Upper lobe of left lung (tissue), 6 donors: ENCODE data around the gene GAPDH. TPM values are rescaled to one million over a fixed set of nuclear protein-coding genes. Genes with fewer than 3 reads are reported as not detected.
A peak's percentile ranks its signal among the peaks of the same experiment; 100 is the strongest.
"Not testable (repeated sequence)": the region's sequence is repeated elsewhere in the genome, so short reads cannot be mapped to it uniquely, and the experiment has no call there.

ENCODE experiments used
- ATAC-seq, 2 donors: fragments of 200-7000 bp; cut with Tn5 transposase; one replicate each; pipeline ENCODE4 v1.9.1; 2022; ENCODE audit warnings: mild to moderate bottlenecking in 2 of 2, moderate library complexity in 2 of 2; ENCODE audit not compliant: low FRiP score in 2 of 2
- DNase-seq, 2 donors: peaks; one replicate each; pipeline ENCODE4 v3.0.0-alpha.2; 2019 to 2020
- H3K27ac ChIP-seq, 4 donors: fragments of 200-600 bp; sonication (generic); one replicate each; pipeline ENCODE4 v1.5.1; 2016 to 2019
- H3K27me3 ChIP-seq, 4 donors: fragments of 200-600 bp; sonication (generic); one replicate each; pipeline ENCODE4 v1.5.1; 2017 to 2019
- H3K36me3 ChIP-seq, 4 donors: fragments of 200-600 bp; sonication (generic); one replicate each; pipeline ENCODE4 v1.5.1; 2016 to 2019
- H3K4me1 ChIP-seq, 4 donors: fragments of 200-600 bp; sonication (generic); one replicate each; pipeline ENCODE4 v1.5.1; 2018 to 2019
- H3K4me3 ChIP-seq, 4 donors: fragments of 200-600 bp; sonication (generic); one replicate each; pipeline ENCODE4 v1.5.1; 2017 to 2019; ENCODE audit warnings: mild to moderate bottlenecking in 2 of 4, moderate library complexity in 1 of 4
- H3K9me3 ChIP-seq, 4 donors: fragments of 200-600 bp; sonication (generic); one replicate each; pipeline ENCODE4 v1.5.1; 2018 to 2019
- CTCF ChIP-seq, 6 experiments: fragments of 450-650 bp in 4 of 6; fragments of 200-600 bp in 2 of 6; sonication (generic) in 2 of 6; IDR thresholded peaks; one replicate each; pipeline ENCODE4 v1.5.1; 2016 to 2019; ENCODE audit warnings: antibody characterized with exemption in 6 of 6
- EP300 ChIP-seq, 4 donors: sonication (generic); formaldehyde crosslinking; IDR thresholded peaks; one replicate each; pipeline ENCODE4 v1.5.1; 2017; ENCODE audit warnings: antibody characterized with exemption in 4 of 4, control low read depth in 2 of 4
- POLR2A ChIP-seq, 4 donors: fragments of 450-650 bp; IDR thresholded peaks; one replicate each; pipeline ENCODE4 v1.5.1; 2016 to 2017; ENCODE audit warnings: antibody characterized with exemption in 4 of 4, mild to moderate bottlenecking in 2 of 4
- POLR2AphosphoS5 ChIP-seq, 2 donors: sonication (generic); formaldehyde crosslinking; IDR thresholded peaks; one replicate each; pipeline ENCODE4 v1.5.1; 2017; ENCODE audit warnings: antibody characterized with exemption in 2 of 2
- WGBS, 2 donors: methylation state at CpG; one replicate each; pipeline ENCODE4 v1.1.5; 2017 to 2018; 5-methylcytosine and 5-hydroxymethylcytosine counted together
- total RNA-seq, 6 donors: library from RNA; depleted of rRNA in 4 of 6; stranded (reverse); fragments of >200 nt in 4 of 6; gene quantifications; one replicate each; pipeline versions ENCODE4 v1.1.0 to v1.2.1, GENCODE V29; 2016 to 2021
- donor health status: DM: no; HTN: no; CAD: no; lungs with moderate emphysema.
- donor health status: DM: no; HTN: yes; CAD: no; lungs with severe emphysema.

GAPDH gene
- total RNA-seq, 6 donors from 2014 or later: 442 to 1,402 (median 931) TPM

- H3K27ac ChIP-seq: peak overlapping the region; percentile 93 to 99 (median 97)
- peak overlapping the region; percentile 66 to 98 (median 86) for H3K4me3 ChIP-seq
- peaks cover 13 to 54% (median 37%) of the 10 kb centered on the region in 4 donors for H3K36me3 ChIP-seq
- TF ChIP-seq EP300 (IDR thresholded peaks at IDR 0.05): no peak
- no peak for TF ChIP-seq CTCF (IDR thresholded peaks at IDR 0.05)
- TF ChIP-seq POLR2A (IDR thresholded peaks at IDR 0.05): no peak
- no peak for TF ChIP-seq POLR2AphosphoS5 (IDR thresholded peaks at IDR 0.05)
- ATAC-seq: no peak
- H3K4me1 ChIP-seq: peaks cover 48 to 66% (median 62%) of the 10 kb centered on the region in 4 donors
- H3K9me3 ChIP-seq: no peaks in the 10 kb centered on the region
- no peaks in the 10 kb centered on the region for H3K27me3 ChIP-seq
- 3 to 7% methylated on average over 5 to 6 of the region's 6 CpGs for WGBS, 2 donors
- DNase-seq: no peak
These were observed 1.3 kb downstream of the GAPDH start for GRCh38 chr12:6535697-6535946.

GRCh38 chr12:6535960-6536847 lies 1.9 kb downstream of the GAPDH start:
- 59 to 60% methylated on average over 8 to 10 of the region's 10 CpGs for WGBS, 2 donors
- DNase-seq (no peak), ATAC-seq (no peak)
- Histone ChIP-seq H3K27ac (peak overlapping the region; percentile 93 to 99 (median 97)), H3K27me3 (no peaks in the 10 kb centered on the region), H3K9me3 (no peaks in the 10 kb centered on the region), H3K4me1 (peaks cover 51 to 72% (median 68%) of the 10 kb centered on the region in 4 donors), H3K36me3 (peaks cover 8 to 48% (median 32%) of the 10 kb centered on the region in 4 donors), H3K4me3 (peak overlapping the region; percentile 66 to 98 (median 86))
- no peak for TF ChIP-seq POLR2AphosphoS5 (IDR thresholded peaks at IDR 0.05)
- no peak for TF ChIP-seq EP300 (IDR thresholded peaks at IDR 0.05)
- no peak for TF ChIP-seq CTCF (IDR thresholded peaks at IDR 0.05)
- TF ChIP-seq POLR2A (IDR thresholded peaks at IDR 0.05): no peak

- Histone ChIP-seq H3K4me1 (peaks cover 50 to 78% (median 69%) of the 10 kb centered on the region in 4 donors), H3K36me3 (peaks cover 8 to 46% (median 31%) of the 10 kb centered on the region in 4 donors), H3K27me3 (no peaks in the 10 kb centered on the region), H3K4me3 (peak overlapping the region in 1 of 4 donors; percentile 97), H3K9me3 (no peaks in the 10 kb centered on the region), H3K27ac (peak overlapping the region; percentile 93 to 99 (median 97))
- TF ChIP-seq POLR2A (IDR thresholded peaks at IDR 0.05): no peak
- no peak for TF ChIP-seq CTCF (IDR thresholded peaks at IDR 0.05)
- TF ChIP-seq EP300 (IDR thresholded peaks at IDR 0.05): no peak
- no peak for TF ChIP-seq POLR2AphosphoS5 (IDR thresholded peaks at IDR 0.05)
- ATAC-seq: no peak
- 78 to 87% methylated on average over 11 to 19 of the region's 19 CpGs for WGBS, 2 donors
- DNase-seq: no peak
These were observed 2.7 kb downstream of the GAPDH start for GRCh38 chr12:6536894-6537579.

GRCh38 chr12:6537580-6538419 lies 3.5 kb downstream of the GAPDH start:
- not testable (repeated sequence) for H3K27me3 ChIP-seq, ATAC-seq, H3K4me3 ChIP-seq, H3K9me3 ChIP-seq
- peak in 1 of 2 donors; percentile 82 for DNase-seq
- peaks cover 45 to 74% (median 61%) of the 10 kb centered on the region in 4 donors for H3K4me1 ChIP-seq
- H3K36me3 ChIP-seq: peaks cover 8 to 46% (median 31%) of the 10 kb centered on the region in 4 donors
- peak; percentile 78 to 88 (median 84) for TF ChIP-seq CTCF (IDR thresholded peaks at IDR 0.05)
- H3K27ac ChIP-seq: peak overlapping the region; percentile 65 to 99 (median 94)
- WGBS, 2 donors: 28 to 41% methylated on average over 13 to 17 of the region's 17 CpGs
